IMR-90 (cell line): ENCODE data around the gene LRFN2. TPM values are rescaled to one million over a fixed set of nuclear protein-coding genes. Genes with fewer than 3 reads are reported as not detected.

Experiments used
- ATAC-seq: fragments of 200-7000 bp; cut with Tn5 transposase; 2 replicates; pipeline ENCODE4 v1.9.1; 2020; ENCODE audit warnings: low read depth, mild to moderate bottlenecking, moderate library complexity
- BruUV-seq: library from RNA; stranded (reverse); fragments of 400-500 nt; replicated peaks from 2 replicates; lab custom pipeline; 2021; lab: Mats Ljungman, UMichigan
- CTCF ChIA-PET: fragments of 300-600 bp; formaldehyde crosslinking; extraction: SDS; loops from one replicate; lab custom pipeline; 2021; ENCODE audit warnings: antibody characterized with exemption; lab: Yijun Ruan, JAX
- POLR2A ChIA-PET: fragments of 300-600 bp; sonication (Branson Sonifier 250); formaldehyde crosslinking; loops from one replicate; lab custom pipeline; 2022; ENCODE audit warnings: antibody characterized with exemption; ENCODE audit not compliant: unreplicated experiment; lab: Charles Lee
- DNase-seq: peaks from one replicate; pipeline ENCODE4 v3.0.0; 2013
- H2AFZ ChIP-seq: replicated peaks from 2 replicates; pipeline ENCODE3; 2013; ENCODE audit warnings: low read length, mild to moderate bottlenecking; ENCODE audit not compliant: poor library complexity
- H2AK5ac ChIP-seq: 2 replicates; pipeline ENCODE4 v1.6.1; 2013; ENCODE audit warnings: low read depth, low read length, inconsistent platforms
- H2AK9ac ChIP-seq: replicated peaks from 2 replicates; pipeline ENCODE3; 2013; ENCODE audit warnings: mild to moderate bottlenecking, low read depth, low read length, moderate library complexity; ENCODE audit not compliant: poor library complexity
- H2BK120ac ChIP-seq: 2 replicates; pipeline ENCODE4 v1.6.1; 2013; ENCODE audit warnings: low read depth, low read length, inconsistent platforms
- H2BK15ac ChIP-seq: 3 replicates; pipeline ENCODE4 v1.6.1; 2013; ENCODE audit warnings: low read depth, low read length, inconsistent platforms
- H2BK20ac ChIP-seq: 2 replicates; pipeline ENCODE4 v1.6.1; 2013; ENCODE audit warnings: low read depth, mild to moderate bottlenecking, inconsistent platforms, low read length, moderate library complexity
- H2BK5ac ChIP-seq: 2 replicates; pipeline ENCODE4 v1.6.1; 2013; ENCODE audit warnings: mild to moderate bottlenecking, low read depth, low read length, inconsistent platforms; ENCODE audit not compliant: poor library complexity, severe bottlenecking
- H3K14ac ChIP-seq: replicated peaks from 2 replicates; pipeline ENCODE4 v1.6.1; 2013; ENCODE audit warnings: low read depth, low read length, inconsistent platforms
- H3K18ac ChIP-seq: 2 replicates; pipeline ENCODE4 v1.6.1; 2013; ENCODE audit warnings: low read depth, low read length, control low read depth
- H3K23ac ChIP-seq: 2 replicates; pipeline ENCODE4 v1.6.1; 2013; ENCODE audit warnings: low read depth, low read length, inconsistent platforms
- H3K27ac ChIP-seq: 2 replicates; pipeline ENCODE4 v1.5.1; 2013; ENCODE audit warnings: mild to moderate bottlenecking, control low read depth, low read length; ENCODE audit not compliant: insufficient read depth
- H3K27me3 ChIP-seq: 2 replicates; pipeline ENCODE4 v1.6.1; 2013; ENCODE audit warnings: low read length; ENCODE audit not compliant: control insufficient read depth, insufficient read depth
- H3K36me3 ChIP-seq: 2 replicates; pipeline ENCODE4 v1.6.1; 2013; ENCODE audit warnings: low read length, mixed read lengths; ENCODE audit not compliant: control insufficient read depth, insufficient read depth
- H3K4ac ChIP-seq: 2 replicates; pipeline ENCODE4 v1.6.1; 2013; ENCODE audit warnings: low read depth, low read length, inconsistent platforms
- H3K4me1 ChIP-seq: 2 replicates; pipeline ENCODE4 v1.6.1; 2013; ENCODE audit warnings: low read length, mixed read lengths; ENCODE audit not compliant: control insufficient read depth, insufficient read depth
- H3K4me2 ChIP-seq: 2 replicates; pipeline ENCODE4 v1.6.1; 2013; ENCODE audit warnings: low read depth, mild to moderate bottlenecking, control low read depth, low read length, moderate library complexity
- H3K4me3 ChIP-seq: 2 replicates; pipeline ENCODE4 v1.5.1; 2013; ENCODE audit warnings: low read depth, mild to moderate bottlenecking, control low read depth, low read length, moderate library complexity; ENCODE audit not compliant: insufficient read depth
- H3K56ac ChIP-seq: 2 replicates; pipeline ENCODE4 v1.6.1; 2013; ENCODE audit warnings: low read length, inconsistent platforms; ENCODE audit not compliant: insufficient read depth; ENCODE audit errors: extremely low read depth
- H3K79me1 ChIP-seq, 2 experiments: 2 replicates each; pipeline ENCODE4 v1.6.1; 2013; ENCODE audit warnings: low read length in 2 of 2, inconsistent platforms in 1 of 2, low read depth in 1 of 2
- H3K9ac ChIP-seq: 2 replicates; pipeline ENCODE4 v1.6.1; 2013; ENCODE audit warnings: low read depth, low read length, control low read depth
- H3K9me1 ChIP-seq: 2 replicates; pipeline ENCODE4 v1.6.1; 2013; ENCODE audit warnings: low read length, inconsistent platforms; ENCODE audit not compliant: insufficient read depth
- H3K9me3 ChIP-seq: 2 replicates; pipeline ENCODE4 v1.6.1; 2013; ENCODE audit warnings: low read length; ENCODE audit not compliant: control insufficient read depth, insufficient read depth
- H4K20me1 ChIP-seq: 2 replicates; pipeline ENCODE4 v1.6.1; 2013; ENCODE audit warnings: low read length, inconsistent platforms; ENCODE audit not compliant: insufficient read depth
- H4K5ac ChIP-seq: 2 replicates; pipeline ENCODE4 v1.6.1; 2013; ENCODE audit warnings: mild to moderate bottlenecking, low read depth, low read length, control low read depth
- H4K8ac ChIP-seq, 2 experiments: 2 replicates each; pipeline ENCODE4 v1.6.1; 2013; ENCODE audit warnings: low read depth in 2 of 2, low read length in 2 of 2, control low read depth in 1 of 2, inconsistent platforms in 1 of 2
- H4K91ac ChIP-seq: 2 replicates; pipeline ENCODE4 v1.6.1; 2013; ENCODE audit warnings: low read depth, low read length, inconsistent platforms; ENCODE audit not compliant: insufficient read depth
- CEBPB ChIP-seq: IDR thresholded peaks from 2 replicates; pipeline ENCODE4 v1.6.1; 2012; ENCODE audit warnings: low read depth, low read length, improper control_type of control experiment
- NFE2L2 ChIP-seq: fragments of 150-350 bp; IDR thresholded peaks from 2 replicates; pipeline ENCODE4 v1.6.1; 2016; ENCODE audit warnings: low read depth, mild to moderate bottlenecking, low read length
- WGBS, 2 experiments: methylation state at CpG; one replicate each; pipeline versions ENCODE4 v1.1.5 to v1.1.7; 2013; ENCODE audit warnings: missing lambda C conversion rate in 2 of 2; ENCODE audit not compliant: insufficient read length in 1 of 2; ENCODE audit errors: extremely low coverage in 2 of 2; 5-methylcytosine and 5-hydroxymethylcytosine counted together
- dilution Hi-C: fragments of 300-500 bp; cut with HindIII; formaldehyde crosslinking; loops from one replicate; pipeline ENCODE4 v1.14.3; 2018; ENCODE audit warnings: low sequenced_read_pairs; ENCODE audit not compliant: unreplicated experiment
- in situ Hi-C: fragments of 300-500 bp; cut with MboI; formaldehyde crosslinking; loops from 3 replicates; pipeline ENCODE4 v1.14.3; 2019; ENCODE audit warnings: low sequenced_read_pairs, inconsistent platforms, mixed read lengths
- intact Hi-C: fragments of 100-400 bp; cut with micrococcal nuclease; formaldehyde crosslinking; loops from 2 replicates; pipeline ENCODE4 v1.10.0; 2022
- polyA plus RNA-seq, 3 experiments: library from polyadenylated mRNA; depleted of rRNA; stranded (reverse); fragments of >200 nt; gene quantifications; 2 replicates each; pipeline ENCODE4 v1.2.3, GENCODE V29; 2012; ENCODE audit warnings: low replicate concordance in 1 of 3
- total RNA-seq: library from RNA; depleted of rRNA; stranded (reverse); fragments of >200 nt; gene quantifications from 2 replicates; pipeline ENCODE4 v1.2.3, GENCODE V29; 2012

Gene LRFN2
- total and polyA plus RNA-seq, 2 of the 4 experiments (the other 2 are of a cell fraction) = not detected

- Histone ChIP-seq H3K14ac (no peak overlapping the region), H3K23ac (no peak overlapping the region), H2AK9ac (no peak overlapping the region), H2BK20ac (no peak overlapping the region), H3K9me3 (no peaks in the 10 kb centered on the region), H3K27me3 (no peaks in the 10 kb centered on the region), H4K91ac (no peak overlapping the region), H3K27ac (no peak overlapping the region), H3K18ac (no peak overlapping the region), H3K4me1 (no peaks in the 10 kb centered on the region), H4K5ac (no peak overlapping the region), H3K4me3 (no peak overlapping the region), H3K36me3 (no peaks in the 10 kb centered on the region), H3K4ac (no peak overlapping the region), H2BK15ac (no peak overlapping the region), H3K4me2 (no peak overlapping the region), H2AK5ac (no peak overlapping the region), H3K9ac (no peak overlapping the region), H2BK120ac (no peak overlapping the region), H4K8ac (no peak overlapping the region), H3K56ac (no peak overlapping the region), H3K9me1 (no peaks in the 10 kb centered on the region), H2AFZ (no peak overlapping the region), H3K79me1 (no peaks in the 10 kb centered on the region), H2BK5ac (no peak overlapping the region), H4K20me1 (no peaks in the 10 kb centered on the region)
- WGBS, 2 experiments = no CpG with 5 or more reads among the region's 2 CpGs
- ATAC-seq (no peak), DNase-seq (no peak)
- TF ChIP-seq CEBPB (peak; percentile 24; the same call in 1 of the 2 replicates), NFE2L2 (no peak)
- ChIA-PET CTCF (no interaction called here), POLR2A (no interaction called here)
- BruUV-seq = no TSS peak
- in situ Hi-C loops (no loop called here), dilution Hi-C loops (no loop called here), intact Hi-C loops (no loop called here)
Observed at GRCh38 chr6:40377173-40377806, 209.9 kb downstream of the LRFN2 start.
